Keratinocyte (primary cell): Measurements from ENCODE around the gene ZC3H12C. TPM values are rescaled to one million over a fixed set of nuclear protein-coding genes. Genes with fewer than 3 reads are reported as not detected.
A peak's percentile ranks its signal among the peaks of the same experiment; 100 is the strongest.

ENCODE experiments used
- DNase-seq: peaks from one replicate; pipeline ENCODE4 v3.0.0-alpha.2; 2011; ENCODE audit warnings: low read depth, missing footprints, low spot score
- FAIRE-seq: peaks from 2 replicates; lab custom pipeline; 2011; peaks lifted over from hg19 to GRCh38; lab: Jason Lieb, UNC
- H2AFZ ChIP-seq: 2 replicates; pipeline ENCODE4 v1.6.0; 2012; ENCODE audit warnings: low read length, control low read depth, inconsistent platforms; ENCODE audit not compliant: control insufficient read depth
- H3K27ac ChIP-seq: 2 replicates; pipeline ENCODE4 v1.5.1; 2011; ENCODE audit warnings: low read length; ENCODE audit not compliant: control insufficient read depth, insufficient read depth
- H3K27me3 ChIP-seq: 3 replicates; pipeline ENCODE4 v1.6.0; 2011; ENCODE audit warnings: low read length; ENCODE audit not compliant: control insufficient read depth, insufficient read depth; ENCODE audit errors: extremely low read depth
- H3K36me3 ChIP-seq, 2 experiments: 2 replicates in 1 of 2; 3 replicates in 1 of 2; pipeline ENCODE4 v1.5.1; 2011; ENCODE audit warnings: low read length in 2 of 2, mild to moderate bottlenecking in 1 of 2; ENCODE audit not compliant: control insufficient read depth in 2 of 2, insufficient read depth in 2 of 2; ENCODE audit errors: extremely low read depth in 1 of 2
- H3K4me1 ChIP-seq: 3 replicates; pipeline ENCODE4 v1.5.1; 2011; ENCODE audit warnings: low read length; ENCODE audit not compliant: control insufficient read depth, insufficient read depth; ENCODE audit errors: extremely low read depth
- H3K4me2 ChIP-seq: 3 replicates; pipeline ENCODE4 v1.6.0; 2011; ENCODE audit warnings: low read depth, low read length; ENCODE audit not compliant: control insufficient read depth, insufficient read depth; ENCODE audit errors: extremely low read depth
- H3K4me3 ChIP-seq, 3 experiments: fragments of 200-600 bp in 1 of 3; sonication (generic) in 1 of 3; 2 replicates in 2 of 3; 3 replicates in 1 of 3; pipeline ENCODE4 v1.5.1; 2011 to 2016; ENCODE audit warnings: low read length in 3 of 3, mild to moderate bottlenecking in 3 of 3, control low read depth in 2 of 3, inconsistent platforms in 1 of 3, low read depth in 1 of 3, mixed read lengths in 1 of 3, mixed run types in 1 of 3, moderate library complexity in 1 of 3; ENCODE audit not compliant: control insufficient read depth in 2 of 3, insufficient read depth in 2 of 3; ENCODE audit errors: extremely low read depth in 1 of 3
- H3K79me2 ChIP-seq: 2 replicates; pipeline ENCODE4 v1.6.0; 2012; ENCODE audit warnings: low read length; ENCODE audit not compliant: control insufficient read depth, insufficient read depth
- H3K9ac ChIP-seq: 3 replicates; pipeline ENCODE4 v1.6.0; 2011; ENCODE audit warnings: low read length; ENCODE audit not compliant: control insufficient read depth, insufficient read depth; ENCODE audit errors: extremely low read depth
- H3K9me1 ChIP-seq: 3 replicates; pipeline ENCODE4 v1.6.0; 2011; ENCODE audit warnings: low read length; ENCODE audit not compliant: control insufficient read depth, insufficient read depth; ENCODE audit errors: extremely low read depth
- H3K9me3 ChIP-seq: 2 replicates; pipeline ENCODE4 v1.5.1; 2012; ENCODE audit warnings: low read depth, low read length; ENCODE audit not compliant: control insufficient read depth
- H4K20me1 ChIP-seq: 3 replicates; pipeline ENCODE4 v1.6.0; 2011; ENCODE audit warnings: low read length; ENCODE audit not compliant: control insufficient read depth, insufficient read depth; ENCODE audit errors: extremely low read depth
- EZH2 ChIP-seq: IDR thresholded peaks from one replicate; pipeline ENCODE4 v1.6.1; 2012; ENCODE audit warnings: inconsistent platforms, mild to moderate bottlenecking, low read length, moderate library complexity
- dilution Hi-C: fragments of 300-500 bp; cut with MboI; formaldehyde crosslinking; loops from one replicate; pipeline ENCODE4 v1.7.0; 2020; ENCODE audit warnings: low sequenced_read_pairs; ENCODE audit not compliant: extremely low pct_ligation_motif_present
- polyA plus RNA-seq, 5 experiments: library from polyadenylated mRNA; depleted of rRNA in 3 of 5; stranded (reverse) in 3 of 5; stranded (forward) in 1 of 5; unstranded in 1 of 5; fragments of >200 nt; gene quantifications; 1 replicate in 1 of 5; 2 replicates in 3 of 5; 3 replicates in 1 of 5; pipeline versions ENCODE4 v1.2.1 to v1.2.3, GENCODE V29; 2011 to 2012; ENCODE audit warnings: missing spikeins in 2 of 5, low read depth in 1 of 5, low replicate concordance in 1 of 5
- TF ChIP-seq, protein P1 (sequence below), 3 experiments: IDR thresholded peaks in 1 of 3; conservative IDR thresholded peaks in 1 of 3; optimal IDR thresholded peaks in 1 of 3; 2 replicates in 2 of 3; 3 replicates in 1 of 3; pipeline versions ENCODE3 to v1.5.1; 2011; ENCODE audit warnings: low read length in 3 of 3, mild to moderate bottlenecking in 3 of 3, moderate library complexity in 2 of 3, control low read depth in 1 of 3, inconsistent platforms in 1 of 3; ENCODE audit not compliant: insufficient read depth in 2 of 3; ENCODE audit errors: extremely low read depth in 1 of 3

Gene ZC3H12C
- polyA plus RNA-seq, 1 donor (not counting 4 experiments of a cell fraction or from before 2014, with no cell fraction given): 13.9 TPM

DNA sequence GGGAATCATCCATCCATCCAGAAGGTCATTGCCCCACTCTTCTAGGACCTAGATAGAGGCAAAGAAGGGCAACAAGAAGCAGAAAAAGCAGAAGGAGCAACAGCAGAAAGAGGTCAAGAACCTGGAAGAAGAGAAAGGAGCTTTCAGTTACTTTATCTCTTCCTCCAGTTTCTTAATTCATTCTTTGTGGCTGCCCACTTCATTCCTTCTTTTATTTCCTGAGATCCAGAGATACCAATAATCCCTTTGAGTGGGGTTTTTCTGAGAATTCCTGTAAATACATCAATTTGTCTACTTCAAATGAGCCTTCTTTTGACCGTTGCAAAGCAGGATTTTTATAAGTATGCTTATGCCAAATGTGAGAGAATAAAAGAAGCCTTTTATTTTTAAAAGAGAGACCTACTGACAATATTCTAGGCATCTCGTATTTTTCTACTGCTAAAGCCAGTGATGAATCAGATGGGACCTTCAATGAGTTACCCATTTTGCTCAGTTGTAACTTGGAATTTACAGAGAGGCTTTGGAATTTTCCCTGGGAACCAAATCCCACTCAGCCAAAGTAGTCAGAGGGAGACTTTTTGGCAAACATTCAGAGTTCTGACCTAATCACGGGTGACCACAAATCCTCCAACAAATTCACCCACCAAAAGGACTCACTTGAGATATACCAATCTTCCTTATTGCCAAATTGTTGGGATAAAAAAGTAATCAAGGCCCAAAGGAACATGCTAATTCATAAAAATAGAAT lies 54.9 kb downstream of the ZC3H12C start:
- dilution Hi-C loops: no loop called here
- Histone ChIP-seq H3K4me3 (no peak overlapping the region), H3K9ac (no peak overlapping the region), H3K9me3 (no peaks in the 10 kb centered on the region), H3K27me3 (no peaks in the 10 kb centered on the region), H2AFZ (no peak overlapping the region), H3K4me2 (no peak overlapping the region), H3K4me1 (peaks cover 21% of the 10 kb centered on the region), H3K36me3 (peaks cover 0 to 12% of the 10 kb centered on the region in 2 experiments), H4K20me1 (no peaks in the 10 kb centered on the region), H3K27ac (peak overlapping the region; percentile 35), H3K9me1 (peaks cover 2% of the 10 kb centered on the region), H3K79me2 (peaks cover 41% of the 10 kb centered on the region)
- no peak for TF ChIP-seq EZH2
- TF ChIP-seq, protein P1, sequence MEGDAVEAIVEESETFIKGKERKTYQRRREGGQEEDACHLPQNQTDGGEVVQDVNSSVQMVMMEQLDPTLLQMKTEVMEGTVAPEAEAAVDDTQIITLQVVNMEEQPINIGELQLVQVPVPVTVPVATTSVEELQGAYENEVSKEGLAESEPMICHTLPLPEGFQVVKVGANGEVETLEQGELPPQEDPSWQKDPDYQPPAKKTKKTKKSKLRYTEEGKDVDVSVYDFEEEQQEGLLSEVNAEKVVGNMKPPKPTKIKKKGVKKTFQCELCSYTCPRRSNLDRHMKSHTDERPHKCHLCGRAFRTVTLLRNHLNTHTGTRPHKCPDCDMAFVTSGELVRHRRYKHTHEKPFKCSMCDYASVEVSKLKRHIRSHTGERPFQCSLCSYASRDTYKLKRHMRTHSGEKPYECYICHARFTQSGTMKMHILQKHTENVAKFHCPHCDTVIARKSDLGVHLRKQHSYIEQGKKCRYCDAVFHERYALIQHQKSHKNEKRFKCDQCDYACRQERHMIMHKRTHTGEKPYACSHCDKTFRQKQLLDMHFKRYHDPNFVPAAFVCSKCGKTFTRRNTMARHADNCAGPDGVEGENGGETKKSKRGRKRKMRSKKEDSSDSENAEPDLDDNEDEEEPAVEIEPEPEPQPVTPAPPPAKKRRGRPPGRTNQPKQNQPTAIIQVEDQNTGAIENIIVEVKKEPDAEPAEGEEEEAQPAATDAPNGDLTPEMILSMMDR (optimal IDR thresholded peaks at IDR 0.05 in 1 of 3, IDR thresholded peaks at IDR 0.05 in 1 of 3, conservative IDR thresholded peaks at IDR 0.05 in 1 of 3; ENCODE audit: extremely low read depth in 1 of 3, insufficient read depth in 2 of 3, low read length in 3 of 3): no peak
- no peak for DNase-seq
- FAIRE-seq: no peak

DNA sequence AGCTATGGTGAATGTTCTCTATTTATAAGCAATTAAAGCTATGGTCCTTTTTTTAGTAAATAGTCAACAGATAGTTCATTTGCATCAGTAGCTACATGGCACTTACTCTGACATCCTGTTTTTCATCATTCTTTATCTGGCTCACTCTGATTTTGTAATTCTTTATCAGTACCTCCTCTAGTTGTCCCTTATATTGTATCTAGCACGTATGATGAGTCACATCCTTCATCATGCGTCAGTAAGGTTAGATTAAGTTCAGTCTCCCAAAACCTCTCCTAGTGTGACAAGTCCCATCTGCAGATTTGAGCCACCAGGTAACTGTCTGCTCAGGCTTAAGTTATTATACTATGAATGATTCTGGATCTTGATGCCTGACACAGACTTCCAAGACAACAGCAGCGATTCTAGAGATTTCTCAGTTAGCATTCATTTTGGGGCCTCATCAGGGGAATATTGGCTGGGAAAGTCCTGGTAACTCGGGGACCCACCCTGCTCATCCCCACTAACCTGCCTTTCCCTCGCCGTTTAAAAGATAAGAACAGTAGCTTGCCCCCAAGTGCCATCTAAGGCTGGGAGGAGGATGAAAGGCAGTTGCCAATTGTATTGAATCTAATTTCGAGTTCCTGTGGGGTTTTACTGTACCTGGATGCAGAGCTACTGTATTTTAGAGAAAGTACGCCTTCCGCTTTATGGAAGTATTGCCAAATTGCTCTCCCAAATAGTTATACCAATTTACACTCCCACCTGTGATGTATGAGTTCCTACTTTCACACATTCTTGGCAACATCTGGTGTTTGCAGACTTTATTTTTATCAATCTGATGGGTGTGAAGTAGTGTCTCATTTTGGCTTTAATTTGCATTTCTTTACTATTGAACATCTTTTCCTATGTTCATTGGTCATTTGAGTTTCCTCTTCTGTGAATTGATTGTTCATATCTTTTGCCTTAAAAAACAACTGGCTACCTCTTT lies 55.9 kb downstream of the ZC3H12C start:
- peaks cover 0 to 15% of the 10 kb centered on the region in 2 experiments for H3K36me3 ChIP-seq
- no peak overlapping the region for H3K9ac ChIP-seq
- DNase-seq (peak; percentile 28), FAIRE-seq (peak; percentile 84)
- H3K4me3 ChIP-seq: no peak overlapping the region
- dilution Hi-C loops: no loop called here
- TF ChIP-seq EZH2: no peak
- TF ChIP-seq, protein P1 (optimal IDR thresholded peaks at IDR 0.05 in 1 of 3, IDR thresholded peaks at IDR 0.05 in 1 of 3, conservative IDR thresholded peaks at IDR 0.05 in 1 of 3; ENCODE audit: extremely low read depth in 1 of 3, insufficient read depth in 2 of 3, low read length in 3 of 3): no peak
- H3K4me2 ChIP-seq: no peak overlapping the region
- H3K79me2 ChIP-seq: peaks cover 37% of the 10 kb centered on the region
- H2AFZ ChIP-seq: no peak overlapping the region
- peaks cover 21% of the 10 kb centered on the region for H3K4me1 ChIP-seq
- H4K20me1 ChIP-seq: no peaks in the 10 kb centered on the region
- no peaks in the 10 kb centered on the region for H3K9me3 ChIP-seq
- H3K9me1 ChIP-seq: peaks cover 2% of the 10 kb centered on the region
- H3K27ac ChIP-seq: peak overlapping the region; percentile 35
- H3K27me3 ChIP-seq: no peaks in the 10 kb centered on the region
